ENCODE measurements around the gene ZKSCAN4. TPM values are rescaled to one million over a fixed set of nuclear protein-coding genes. Genes with fewer than 3 reads are reported as not detected.

The ZKSCAN4 gene
- total and polyA plus RNA-seq, 5 donors: 1.5 to 4.0 (median 3.5) TPM

DNA sequence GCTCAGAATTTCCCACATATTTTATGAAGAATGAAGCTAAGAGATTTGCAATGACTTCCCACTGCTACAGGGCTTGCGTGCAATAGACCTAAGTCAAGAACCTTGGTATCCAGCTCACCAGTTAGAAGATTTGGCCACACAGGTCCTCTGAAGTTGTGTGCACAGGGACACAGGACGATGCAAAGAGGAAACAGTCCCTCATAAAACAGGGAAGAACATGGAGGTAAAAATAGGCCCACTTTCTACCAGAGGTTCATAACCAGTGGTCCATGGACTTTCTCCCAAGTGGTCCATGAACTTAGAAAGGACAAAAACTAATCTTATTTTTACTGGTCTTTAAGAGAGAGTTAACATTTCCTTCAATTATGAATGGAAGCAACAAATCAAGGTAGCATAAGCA, 1.3 kb downstream of the ZKSCAN4 start:
- H3K9me3 ChIP-seq (ENCODE audit: control insufficient read depth, low read length): no peaks in the 10 kb centered on the region
- H3K27me3 ChIP-seq (ENCODE audit: control insufficient read depth, insufficient read depth): no peaks in the 10 kb centered on the region
- H3K27ac ChIP-seq (ENCODE audit: low read length): no peak overlapping the region
- H3K4me3 ChIP-seq (ENCODE audit: low read length): peak overlapping the region; percentile 72
- DNase-seq (no peak), ATAC-seq (no peak)
- 77% methylated on average over 2 of the region's 2 CpGs for whole genome bisulfite sequencing
- intact Hi-C loops (cut with DNase I): loop anchor here in 2 of 4 donors (10.0 kb wide), 1 partner anchor 116 kb away; no protein-coding TSS in a partner anchor
- no peaks in the 10 kb centered on the region for H3K4me1 ChIP-seq (ENCODE audit: control insufficient read depth, insufficient read depth, low read length)

DNA sequence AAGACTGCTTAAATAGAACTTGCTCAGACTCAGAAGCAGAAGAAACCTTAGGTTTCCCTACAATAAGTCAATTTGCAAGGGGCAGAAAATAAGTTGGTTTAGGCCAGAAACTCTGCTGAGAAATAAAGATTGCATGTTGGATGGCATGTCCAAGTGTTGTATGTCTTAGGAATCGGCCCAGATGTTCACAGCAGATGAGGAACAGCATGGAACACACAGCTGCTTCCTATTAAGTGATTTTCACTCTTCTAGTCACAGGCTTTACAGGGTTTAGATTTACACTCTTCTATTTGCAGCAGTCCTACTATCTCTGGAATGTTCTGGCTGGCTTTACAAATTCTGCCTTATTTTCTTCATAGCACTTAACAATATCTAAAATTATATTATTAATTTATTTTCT, 3.2 kb downstream of the ZKSCAN4 start:
- ATAC-seq (no peak), DNase-seq (no peak)
- no peaks in the 10 kb centered on the region for H3K4me1 ChIP-seq (ENCODE audit: control insufficient read depth, insufficient read depth, low read length)
- intact Hi-C loops (cut with DNase I): no loop called here
- H3K27ac ChIP-seq (ENCODE audit: low read length): no peak overlapping the region
- no peaks in the 10 kb centered on the region for H3K27me3 ChIP-seq (ENCODE audit: control insufficient read depth, insufficient read depth)
- no peak overlapping the region for H3K4me3 ChIP-seq (ENCODE audit: low read length)
- H3K9me3 ChIP-seq (ENCODE audit: control insufficient read depth, low read length): no peaks in the 10 kb centered on the region
- WGBS: 72% methylated on average over 1 of the region's 1 CpG

GRCh38 chr6:28245206-28245941, 6.7 kb downstream of the ZKSCAN4 start:
- intact Hi-C loops (cut with DNase I): no loop called here
- no peaks in the 10 kb centered on the region for H3K27me3 ChIP-seq (ENCODE audit: control insufficient read depth, insufficient read depth)
- ATAC-seq (no peak), DNase-seq (no peak)
- WGBS: 90% methylated on average over 6 of the region's 6 CpGs
- no peak overlapping the region for H3K27ac ChIP-seq (ENCODE audit: low read length)
- H3K4me3 ChIP-seq (ENCODE audit: low read length): no peak overlapping the region
- no peaks in the 10 kb centered on the region for H3K4me1 ChIP-seq (ENCODE audit: control insufficient read depth, insufficient read depth, low read length)
- H3K9me3 ChIP-seq (ENCODE audit: control insufficient read depth, low read length): no peaks in the 10 kb centered on the region

- WGBS: 91% methylated on average over 3 of the region's 3 CpGs
- intact Hi-C loops (cut with DNase I): no loop called here
- H3K27ac ChIP-seq (ENCODE audit: low read length): no peak overlapping the region
Observed at GRCh38 chr6:28243946-28244345, 8.1 kb downstream of the ZKSCAN4 start.

GRCh38 chr6:28240471-28240870, 11.6 kb downstream of the ZKSCAN4 start:
- intact Hi-C loops (cut with DNase I): no loop called here
- no peak overlapping the region for H3K27ac ChIP-seq (ENCODE audit: low read length)
- ATAC-seq (no peak), DNase-seq (no peak)
- 91% methylated on average over 1 of the region's 1 CpG for WGBS
- peaks cover 1% of the 10 kb centered on the region for H3K4me1 ChIP-seq (ENCODE audit: control insufficient read depth, insufficient read depth, low read length)
- H3K27me3 ChIP-seq (ENCODE audit: control insufficient read depth, insufficient read depth): no peaks in the 10 kb centered on the region
- H3K4me3 ChIP-seq (ENCODE audit: low read length): no peak overlapping the region
- no peaks in the 10 kb centered on the region for H3K9me3 ChIP-seq (ENCODE audit: control insufficient read depth, low read length)

More at GRCh38 chr6:28243946-28244345, 8.1 kb downstream of the ZKSCAN4 start:
- Histone ChIP-seq H3K27me3 (ENCODE audit: control insufficient read depth, insufficient read depth) (no peaks in the 10 kb centered on the region), H3K4me1 (ENCODE audit: control insufficient read depth, insufficient read depth, low read length) (no peaks in the 10 kb centered on the region), H3K4me3 (ENCODE audit: low read length) (no peak overlapping the region), H3K9me3 (ENCODE audit: control insufficient read depth, low read length) (no peaks in the 10 kb centered on the region)
- DNase-seq: no peak
- no peak for ATAC-seq

- Histone ChIP-seq H3K9me3 (ENCODE audit: control insufficient read depth, low read length) (no peaks in the 10 kb centered on the region), H3K27me3 (ENCODE audit: control insufficient read depth, insufficient read depth) (no peaks in the 10 kb centered on the region), H3K27ac (ENCODE audit: low read length) (no peak overlapping the region), H3K4me3 (ENCODE audit: low read length) (no peak overlapping the region), H3K4me1 (ENCODE audit: control insufficient read depth, insufficient read depth, low read length) (peaks cover 1% of the 10 kb centered on the region)
- intact Hi-C loops (cut with DNase I): no loop called here
- no peak for DNase-seq
- ATAC-seq: no peak
- WGBS: 95% methylated on average over 1 of the region's 1 CpG
Observed at GRCh38 chr6:28239636-28240035, 12.4 kb downstream of the ZKSCAN4 start.

DNA sequence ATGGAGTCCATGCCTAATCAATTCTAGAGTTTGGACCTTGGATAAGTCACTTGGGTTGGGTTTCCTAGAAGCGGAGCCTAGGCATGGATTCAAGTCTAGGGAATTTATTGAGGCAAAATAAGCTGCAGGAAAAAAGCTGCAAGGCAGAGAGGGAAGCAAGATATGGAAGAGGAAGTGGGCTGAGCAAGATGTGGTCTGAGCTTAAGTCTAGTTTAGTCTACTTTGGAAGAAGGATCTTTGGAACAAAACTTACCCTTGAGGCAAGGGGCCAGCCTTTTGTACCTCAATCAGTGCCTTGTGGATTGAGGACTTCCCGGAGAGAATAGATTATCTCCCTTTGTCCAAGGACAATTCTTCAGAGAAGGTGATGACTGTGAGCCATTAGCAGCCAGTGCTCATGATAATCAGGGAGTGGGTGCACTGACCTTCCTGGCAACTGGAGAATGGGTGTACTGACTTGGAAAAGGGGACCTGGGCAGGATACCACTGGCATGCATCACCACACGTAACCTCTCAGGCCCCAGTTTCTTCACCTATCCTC, 16.1 kb downstream of the ZKSCAN4 start:
- no peak for DNase-seq
- Histone ChIP-seq H3K9me3 (ENCODE audit: control insufficient read depth, low read length) (no peaks in the 10 kb centered on the region), H3K4me1 (ENCODE audit: control insufficient read depth, insufficient read depth, low read length) (peaks cover 1% of the 10 kb centered on the region), H3K27ac (ENCODE audit: low read length) (no peak overlapping the region), H3K27me3 (ENCODE audit: control insufficient read depth, insufficient read depth) (no peaks in the 10 kb centered on the region), H3K4me3 (ENCODE audit: low read length) (no peak overlapping the region)
- WGBS: 90% methylated on average over 3 of the region's 3 CpGs
- intact Hi-C loops (cut with DNase I): no loop called here
- peak in 1 of 2 donors; percentile 64 for ATAC-seq

GRCh38 chr6:28232785-28233184, 19.3 kb downstream of the ZKSCAN4 start:
- no peak overlapping the region for H3K27ac ChIP-seq (ENCODE audit: low read length)
- DNase-seq: no peak
- H3K27me3 ChIP-seq (ENCODE audit: control insufficient read depth, insufficient read depth): no peaks in the 10 kb centered on the region
- no peak overlapping the region for H3K4me3 ChIP-seq (ENCODE audit: low read length)
- H3K9me3 ChIP-seq (ENCODE audit: control insufficient read depth, low read length): no peaks in the 10 kb centered on the region
- WGBS: 95% methylated on average over 11 of the region's 11 CpGs
- no peak for ATAC-seq
- H3K4me1 ChIP-seq (ENCODE audit: control insufficient read depth, insufficient read depth, low read length): peaks cover 1% of the 10 kb centered on the region
- intact Hi-C loops (cut with DNase I): no loop called here

GRCh38 chr6:28226460-28226859, 25.6 kb downstream of the ZKSCAN4 start:
- intact Hi-C loops (cut with DNase I): loop anchor here in 1 of 4 donors (10.0 kb wide), 1 partner anchor 82 kb away; the partner anchor contains the start of gene ZKSCAN8
- Histone ChIP-seq H3K9me3 (ENCODE audit: control insufficient read depth, low read length) (no peaks in the 10 kb centered on the region), H3K27me3 (ENCODE audit: control insufficient read depth, insufficient read depth) (no peaks in the 10 kb centered on the region), H3K4me3 (ENCODE audit: low read length) (no peak overlapping the region), H3K27ac (ENCODE audit: low read length) (no peak overlapping the region), H3K4me1 (ENCODE audit: control insufficient read depth, insufficient read depth, low read length) (peaks cover 2% of the 10 kb centered on the region)
- WGBS: 92% methylated on average over 2 of the region's 2 CpGs
- ATAC-seq (no peak), DNase-seq (no peak)

- ATAC-seq (peak; percentile 97 to 99), DNase-seq (peak; percentile 90 to 95 (median 93))
- no peaks in the 10 kb centered on the region for H3K9me3 ChIP-seq (ENCODE audit: control insufficient read depth, low read length)
- H3K27ac ChIP-seq (ENCODE audit: low read length): peak within 1 kb of the TSS; percentile 54
- peaks cover 2% of the 10 kb centered on the region for H3K4me1 ChIP-seq (ENCODE audit: control insufficient read depth, insufficient read depth, low read length)
- H3K4me3 ChIP-seq (ENCODE audit: low read length): peak within 1 kb of the TSS; percentile 54
- H3K27me3 ChIP-seq (ENCODE audit: control insufficient read depth, insufficient read depth): no peaks in the 10 kb centered on the region
- intact Hi-C loops (cut with DNase I): loop anchor here in 1 of 4 donors (10.0 kb wide), 1 partner anchor 80 kb away; the partner anchor contains the start of gene ZKSCAN8
- under 1% methylated on average over 45 of the region's 45 CpGs for WGBS
Observed at GRCh38 chr6:28225056-28225834, 26.8 kb downstream of the ZKSCAN4 start, which contains the start of gene ZSCAN9. Gene ZSCAN9 (plus strand): TSS chr6:28225275. CDS start chr6:28227085, 1,810 bp downstream.

All from right cardiac atrium (tissue), 5 donors.